ENCODE data around the gene ABCA13.

Gene ABCA13

GRCh38 chr7:48466713-48467112 is 295.5 kb downstream of the ABCA13 start:
- H3K9ac ChIP-seq: no peak overlapping the region
- no peaks in the 10 kb centered on the region for H3K9me3 ChIP-seq
- no peak overlapping the region for H3K27ac ChIP-seq
- H3K4me1 ChIP-seq: no peaks in the 10 kb centered on the region
- H3K36me3 ChIP-seq: no peaks in the 10 kb centered on the region
- TF ChIP-seq Cebpa-rat (IDR thresholded peaks at IDR 0.05): no peak
- H3K27me3 ChIP-seq: no peaks in the 10 kb centered on the region
- H3K4me2 ChIP-seq: no peak overlapping the region
- H3K4me3 ChIP-seq: no peak overlapping the region
- no peaks in the 10 kb centered on the region for H4K20me1 ChIP-seq

GRCh38 chr7:48471196-48471595 is 299.9 kb downstream of the ABCA13 start:
- Histone ChIP-seq H3K9me3 (no peaks in the 10 kb centered on the region), H4K20me1 (no peaks in the 10 kb centered on the region), H3K4me1 (no peaks in the 10 kb centered on the region), H3K9ac (no peak overlapping the region), H3K27ac (no peak overlapping the region), H3K4me2 (no peak overlapping the region), H3K4me3 (no peak overlapping the region), H3K27me3 (no peaks in the 10 kb centered on the region), H3K36me3 (no peaks in the 10 kb centered on the region)
- TF ChIP-seq Cebpa-rat (IDR thresholded peaks at IDR 0.05): no peak

- Histone ChIP-seq H3K4me2 (no peak overlapping the region), H3K4me1 (no peaks in the 10 kb centered on the region), H3K9ac (no peak overlapping the region), H3K9me3 (no peaks in the 10 kb centered on the region), H3K27me3 (no peaks in the 10 kb centered on the region), H4K20me1 (no peaks in the 10 kb centered on the region), H3K4me3 (no peak overlapping the region), H3K36me3 (no peaks in the 10 kb centered on the region), H3K27ac (no peak overlapping the region)
- TF ChIP-seq Cebpa-rat (IDR thresholded peaks at IDR 0.05): no peak
Measured at GRCh38 chr7:48472640-48473039, 301.4 kb downstream of the ABCA13 start.

GRCh38 chr7:48473205-48473865 is 302.1 kb downstream of the ABCA13 start:
- Histone ChIP-seq H3K9ac (no peak overlapping the region), H3K36me3 (no peaks in the 10 kb centered on the region), H3K27ac (no peak overlapping the region), H3K9me3 (no peaks in the 10 kb centered on the region), H3K4me2 (no peak overlapping the region), H3K4me3 (no peak overlapping the region), H3K27me3 (no peaks in the 10 kb centered on the region), H3K4me1 (no peaks in the 10 kb centered on the region), H4K20me1 (no peaks in the 10 kb centered on the region)
- TF ChIP-seq Cebpa-rat (IDR thresholded peaks at IDR 0.05): no peak

GRCh38 chr7:48481235-48481634 is 310.0 kb downstream of the ABCA13 start:
- no peak overlapping the region for H3K9ac ChIP-seq
- no peaks in the 10 kb centered on the region for H3K27me3 ChIP-seq
- no peak overlapping the region for H3K4me3 ChIP-seq
- no peaks in the 10 kb centered on the region for H3K4me1 ChIP-seq
- H3K4me2 ChIP-seq: no peak overlapping the region
- no peak for TF ChIP-seq Cebpa-rat (IDR thresholded peaks at IDR 0.05)
- H3K27ac ChIP-seq: no peak overlapping the region
- no peaks in the 10 kb centered on the region for H4K20me1 ChIP-seq
- no peaks in the 10 kb centered on the region for H3K36me3 ChIP-seq
- no peaks in the 10 kb centered on the region for H3K9me3 ChIP-seq

GRCh38 chr7:48497521-48497920 is 326.3 kb downstream of the ABCA13 start:
- no peak for TF ChIP-seq Cebpa-rat (IDR thresholded peaks at IDR 0.05)
- no peaks in the 10 kb centered on the region for H3K36me3 ChIP-seq
- H3K4me2 ChIP-seq: no peak overlapping the region
- H3K4me1 ChIP-seq: 0 out of 2 replicates have a peak, but pooled peaks cover 4% of the 10 kb centered on the region
- no peaks in the 10 kb centered on the region for H3K9me3 ChIP-seq
- H3K4me3 ChIP-seq: no peak overlapping the region
- H3K27me3 ChIP-seq: no peaks in the 10 kb centered on the region
- H3K9ac ChIP-seq: no peak overlapping the region
- H4K20me1 ChIP-seq: no peaks in the 10 kb centered on the region
- no peak overlapping the region for H3K27ac ChIP-seq

GRCh38 chr7:48502021-48502420 is 330.8 kb downstream of the ABCA13 start:
- no peaks in the 10 kb centered on the region for H3K27me3 ChIP-seq
- H3K36me3 ChIP-seq: no peaks in the 10 kb centered on the region
- no peaks in the 10 kb centered on the region for H3K4me1 ChIP-seq
- no peaks in the 10 kb centered on the region for H4K20me1 ChIP-seq
- H3K27ac ChIP-seq: no peak overlapping the region
- TF ChIP-seq Cebpa-rat (IDR thresholded peaks at IDR 0.05): no peak
- H3K9ac ChIP-seq: no peak overlapping the region
- H3K4me2 ChIP-seq: no peak overlapping the region
- H3K4me3 ChIP-seq: no peak overlapping the region
- no peaks in the 10 kb centered on the region for H3K9me3 ChIP-seq

GRCh38 chr7:48505051-48505450 is 333.8 kb downstream of the ABCA13 start:
- H4K20me1 ChIP-seq: no peaks in the 10 kb centered on the region
- H3K9me3 ChIP-seq: no peaks in the 10 kb centered on the region
- H3K27ac ChIP-seq: no peak overlapping the region
- no peaks in the 10 kb centered on the region for H3K36me3 ChIP-seq
- no peak for TF ChIP-seq Cebpa-rat (IDR thresholded peaks at IDR 0.05)
- no peak overlapping the region for H3K4me3 ChIP-seq
- H3K4me1 ChIP-seq: no peaks in the 10 kb centered on the region
- H3K27me3 ChIP-seq: no peaks in the 10 kb centered on the region
- no peak overlapping the region for H3K4me2 ChIP-seq
- no peak overlapping the region for H3K9ac ChIP-seq

GRCh38 chr7:48505466-48505865 is 334.2 kb downstream of the ABCA13 start:
- H3K4me2 ChIP-seq: no peak overlapping the region
- no peak overlapping the region for H3K9ac ChIP-seq
- no peak for TF ChIP-seq Cebpa-rat (IDR thresholded peaks at IDR 0.05)
- no peaks in the 10 kb centered on the region for H3K27me3 ChIP-seq
- H3K27ac ChIP-seq: no peak overlapping the region
- H4K20me1 ChIP-seq: no peaks in the 10 kb centered on the region
- no peak overlapping the region for H3K4me3 ChIP-seq
- no peaks in the 10 kb centered on the region for H3K9me3 ChIP-seq
- H3K4me1 ChIP-seq: no peaks in the 10 kb centered on the region
- H3K36me3 ChIP-seq: no peaks in the 10 kb centered on the region

- Histone ChIP-seq H3K4me2 (no peak overlapping the region), H3K27ac (no peak overlapping the region), H3K9me3 (no peaks in the 10 kb centered on the region), H3K4me3 (no peak overlapping the region), H4K20me1 (no peaks in the 10 kb centered on the region), H3K36me3 (no peaks in the 10 kb centered on the region), H3K9ac (no peak overlapping the region), H3K4me1 (no peaks in the 10 kb centered on the region), H3K27me3 (no peaks in the 10 kb centered on the region)
- TF ChIP-seq Cebpa-rat (IDR thresholded peaks at IDR 0.05): no peak
Measured at GRCh38 chr7:48506569-48506968, 335.3 kb downstream of the ABCA13 start.

- no peaks in the 10 kb centered on the region for H3K9me3 ChIP-seq
- H3K4me1 ChIP-seq: no peaks in the 10 kb centered on the region
- no peak overlapping the region for H3K9ac ChIP-seq
- no peaks in the 10 kb centered on the region for H3K27me3 ChIP-seq
- no peaks in the 10 kb centered on the region for H4K20me1 ChIP-seq
- no peak overlapping the region for H3K4me2 ChIP-seq
- H3K4me3 ChIP-seq: no peak overlapping the region
- no peak overlapping the region for H3K27ac ChIP-seq
- H3K36me3 ChIP-seq: no peaks in the 10 kb centered on the region
- TF ChIP-seq Cebpa-rat (IDR thresholded peaks at IDR 0.05): no peak
Measured at GRCh38 chr7:48511080-48511479, 339.8 kb downstream of the ABCA13 start.
